B cell (primary cell): ENCODE results near the gene ETV3. TPM values are rescaled to one million over a fixed set of nuclear protein-coding genes. Genes with fewer than 3 reads are reported as not detected.
"Not testable (repeated sequence)": the region's sequence is repeated elsewhere in the genome, so short reads cannot be mapped to it uniquely, and the experiment has no call there.

Source experiments
- ATAC-seq: fragments of 200-7000 bp; cut with Tn5 transposase; one replicate; pipeline ENCODE4 v1.10.0; 2021; ENCODE audit warnings: low read depth, mild to moderate bottlenecking, moderate number of reproducible peaks, moderate library complexity
- CTCF ChIA-PET: fragments of 350-600 bp; sonication (Branson Sonifier 250); formaldehyde crosslinking; loops from one replicate; lab custom pipeline; 2021; ENCODE audit warnings: antibody characterized with exemption, inconsistent platforms; lab: Charles Lee
- POLR2A ChIA-PET: fragments of 350-600 bp; sonication (Branson Sonifier 250); formaldehyde crosslinking; loops from one replicate; lab custom pipeline; 2021; ENCODE audit warnings: antibody characterized with exemption; lab: Charles Lee
- DNase-seq: peaks from one replicate; pipeline ENCODE4 v3.0.0; 2013
- H2AFZ ChIP-seq: 2 replicates; pipeline ENCODE4 v1.6.1; 2012; ENCODE audit warnings: mild to moderate bottlenecking, low read depth, low read length; ENCODE audit not compliant: insufficient read depth, poor library complexity, severe bottlenecking
- H3K27ac ChIP-seq, 2 donors: 1 replicate in 1 of 2; 2 replicates in 1 of 2; pipeline ENCODE4 v1.5.1; 2012 to 2013; ENCODE audit warnings: low read length in 2 of 2, mild to moderate bottlenecking in 2 of 2, moderate library complexity in 1 of 2
- H3K27me3 ChIP-seq, 4 experiments: fragments of 200-600 bp in 1 of 4; sonication (generic) in 1 of 4; replicated peaks in 1 of 4; 1 replicate in 2 of 4; 2 replicates in 2 of 4; pipeline versions ENCODE4 v1.6.1 to v1.7.0; 2013 to 2016; ENCODE audit warnings: low read length in 3 of 4, mild to moderate bottlenecking in 2 of 4, mixed read lengths in 1 of 4, moderate library complexity in 1 of 4; ENCODE audit not compliant: insufficient read depth in 4 of 4, control insufficient read depth in 3 of 4; ENCODE audit errors: control extremely low read depth in 1 of 4
- H3K36me3 ChIP-seq, 2 experiments: replicated peaks in 1 of 2; 1 replicate in 1 of 2; 2 replicates in 1 of 2; pipeline versions ENCODE4 v1.6.1 to v1.7.1; 2013; ENCODE audit warnings: low read length in 1 of 2; ENCODE audit not compliant: insufficient read depth in 2 of 2, control insufficient read depth in 1 of 2; ENCODE audit errors: control extremely low read depth in 1 of 2, extremely low read depth in 1 of 2
- H3K4me1 ChIP-seq, 2 donors: fragments of 200-600 bp in 1 of 2; sonication (generic) in 1 of 2; 1 replicate in 1 of 2; 2 replicates in 1 of 2; pipeline versions ENCODE4 v1.5.1 to v1.6.1; 2013 to 2017; ENCODE audit warnings: low read length in 2 of 2; ENCODE audit not compliant: control insufficient read depth in 2 of 2, insufficient read depth in 2 of 2
- H3K4me2 ChIP-seq: replicated peaks from 2 replicates; pipeline ENCODE3; 2012; ENCODE audit warnings: mild to moderate bottlenecking, low read depth, low read length; ENCODE audit not compliant: poor library complexity, severe bottlenecking
- H3K4me3 ChIP-seq, 5 experiments: fragments of 200-600 bp in 1 of 5; sonication (generic) in 1 of 5; 1 replicate in 3 of 5; 2 replicates in 2 of 5; pipeline versions ENCODE4 v1.5.1 to v1.7.0; 2011 to 2016; ENCODE audit warnings: low read length in 4 of 5, mild to moderate bottlenecking in 4 of 5, low read depth in 2 of 5, control low read depth in 1 of 5, moderate library complexity in 1 of 5; ENCODE audit not compliant: insufficient read depth in 1 of 5; ENCODE audit errors: control extremely low read depth in 1 of 5, extremely low read depth in 1 of 5
- H3K79me2 ChIP-seq: fragments of 200-600 bp; sonication (generic); one replicate; pipeline ENCODE4 v1.6.0; 2016; ENCODE audit warnings: low read length; ENCODE audit not compliant: control insufficient read depth, insufficient read depth
- H3K9ac ChIP-seq: fragments of 200-600 bp; sonication (generic); 2 replicates; pipeline ENCODE4 v1.6.1; 2017; ENCODE audit warnings: mild to moderate bottlenecking, low read length, moderate library complexity
- H3K9me3 ChIP-seq, 3 donors: one replicate each; pipeline versions ENCODE4 v1.6.1 to v1.7.1; 2013; ENCODE audit warnings: low read length in 2 of 3; ENCODE audit not compliant: control insufficient read depth in 2 of 3, insufficient read depth in 1 of 3; ENCODE audit errors: control extremely low read depth in 1 of 3
- H4K20me1 ChIP-seq: 2 replicates; pipeline ENCODE4 v1.6.0; 2012; ENCODE audit warnings: mild to moderate bottlenecking, low read length; ENCODE audit not compliant: insufficient read depth, control insufficient read depth, poor library complexity, severe bottlenecking
- H3K27ac Mint-ChIP-seq: one replicate; pipeline ENCODE4 v1.8.0; 2021; ENCODE audit warnings: mixed read lengths
- H3K27me3 Mint-ChIP-seq: one replicate; pipeline ENCODE4 v1.8.0; 2021; ENCODE audit warnings: mixed read lengths
- H3K4me1 Mint-ChIP-seq: one replicate; pipeline ENCODE4 v1.8.0; 2021; ENCODE audit warnings: mixed read lengths
- H3K4me3 Mint-ChIP-seq: one replicate; pipeline ENCODE4 v1.8.0; 2021; ENCODE audit warnings: mixed read lengths
- H3K9me3 Mint-ChIP-seq: one replicate; pipeline ENCODE4 v1.8.0; 2022; ENCODE audit warnings: mixed read lengths; ENCODE audit not compliant: insufficient read depth
- CTCF ChIP-seq: fragments of 200-600 bp; IDR thresholded peaks from one replicate; pipeline ENCODE4 v1.8.0; 2022; ENCODE audit warnings: antibody characterized with exemption, mild to moderate bottlenecking
- EZH2 ChIP-seq: IDR thresholded peaks from 2 replicates; pipeline ENCODE4 v1.6.1; 2012; ENCODE audit warnings: borderline replicate concordance, low read depth, mild to moderate bottlenecking, moderate library complexity, low read length; ENCODE audit not compliant: insufficient read depth, poor library complexity, severe bottlenecking
- WGBS: methylation state at CpG from one replicate; pipeline ENCODE4 v1.1.5; 2013; ENCODE audit warnings: missing lambda C conversion rate; ENCODE audit not compliant: insufficient coverage; 5-methylcytosine and 5-hydroxymethylcytosine counted together
- intact Hi-C: fragments of 100-400 bp; cut with micrococcal nuclease; formaldehyde crosslinking; loops from one replicate; pipeline ENCODE4 v1.10.0; 2022
- polyA plus RNA-seq: library from polyadenylated mRNA; depleted of rRNA; stranded (reverse); fragments of >200 nt; gene quantifications from 2 replicates; pipeline ENCODE4 v1.2.3, GENCODE V29; 2012
- total RNA-seq, 2 donors: library from RNA; stranded (reverse); fragments of 120-200 nt in 1 of 2; gene quantifications; 1 replicate in 1 of 2; 2 replicates in 1 of 2; pipeline versions ENCODE4 v1.2.3 to v1.2.4, GENCODE V29; 2013 to 2022

Gene ETV3
- total and polyA plus RNA-seq, 2 donors (not counting 1 experiment from before 2014, with no cell fraction given) = 16.7 to 34.1 TPM

GRCh38 chr1:157101149-157101548 is 37.0 kb downstream of the ETV3 start:
- H3K9me3 Mint-ChIP-seq = no peaks in the 10 kb centered on the region
- no peak overlapping the region for H3K9ac ChIP-seq
- H3K9me3 ChIP-seq = no peaks in the 10 kb centered on the region
- no peaks in the 10 kb centered on the region for H3K4me1 Mint-ChIP-seq
- intact Hi-C loops = no loop called here
- H3K36me3 ChIP-seq = no peaks in the 10 kb centered on the region
- ChIA-PET POLR2A (no interaction called here), CTCF (interaction anchor here (1.0 to 2.7 kb wide), 3 partner anchors 11 to 55 kb away, joined by 3 to 11 read pairs (median 4); no protein-coding TSS in a partner anchor)
- peaks cover 26% of the 10 kb centered on the region for H3K27me3 Mint-ChIP-seq
- no peak overlapping the region for H3K4me3 ChIP-seq
- 90% methylated on average over 4 of the region's 4 CpGs for WGBS
- H3K79me2 ChIP-seq = no peaks in the 10 kb centered on the region
- DNase-seq (no peak), ATAC-seq (no peak)
- no peak overlapping the region for H2AFZ ChIP-seq
- H3K27me3 ChIP-seq = no peaks in the 10 kb centered on the region
- H3K4me1 ChIP-seq = no peaks in the 10 kb centered on the region
- no peak overlapping the region for H3K4me2 ChIP-seq
- no peak overlapping the region for H3K27ac Mint-ChIP-seq
- no peak overlapping the region for H3K27ac ChIP-seq
- no peak overlapping the region for H3K4me3 Mint-ChIP-seq
- no peak for TF ChIP-seq EZH2
- no peak for TF ChIP-seq CTCF
- H4K20me1 ChIP-seq = no peaks in the 10 kb centered on the region

GRCh38 chr1:157099633-157100009 is 38.6 kb downstream of the ETV3 start, which contains the start of gene ETV3L:
TSS of gene ETV3L (minus strand) at chr1:157099808. CDS start at chr1:157099523, 285 bp downstream.
- ChIA-PET POLR2A (no interaction called here), CTCF (interaction anchor here (1.0 kb wide), 2 partner anchors 8 to 10 kb away, joined by 3 read pairs; no protein-coding TSS in a partner anchor)
- no peaks in the 10 kb centered on the region for H3K4me1 Mint-ChIP-seq
- H3K79me2 ChIP-seq = no peaks in the 10 kb centered on the region
- intact Hi-C loops = no loop called here
- peaks cover 24% of the 10 kb centered on the region for H3K27me3 Mint-ChIP-seq
- H3K27ac ChIP-seq = no peak within 1 kb of the TSS
- H3K9ac ChIP-seq = no peak within 1 kb of the TSS
- no peaks in the 10 kb centered on the region for H3K4me1 ChIP-seq
- H3K4me2 ChIP-seq = no peak within 1 kb of the TSS
- H3K9me3 ChIP-seq = no peaks in the 10 kb centered on the region
- H3K4me3 Mint-ChIP-seq = no peak within 1 kb of the TSS
- no peak within 1 kb of the TSS for H2AFZ ChIP-seq
- DNase-seq (no peak), ATAC-seq (no peak)
- no peaks in the 10 kb centered on the region for H3K36me3 ChIP-seq
- no peak within 1 kb of the TSS for H3K4me3 ChIP-seq
- no peaks in the 10 kb centered on the region for H3K27me3 ChIP-seq
- TF ChIP-seq CTCF = no peak
- no peak for TF ChIP-seq EZH2
- no peaks in the 10 kb centered on the region for H4K20me1 ChIP-seq
- H3K9me3 Mint-ChIP-seq = no peaks in the 10 kb centered on the region
- H3K27ac Mint-ChIP-seq = no peak within 1 kb of the TSS
- WGBS = 17% methylated on average over 2 of the region's 3 CpGs

- H3K9ac ChIP-seq, H3K4me1 ChIP-seq, H3K4me3 Mint-ChIP-seq, ATAC-seq, H3K36me3 ChIP-seq, H2AFZ ChIP-seq, H3K4me2 ChIP-seq, H3K27ac ChIP-seq, H3K9me3 Mint-ChIP-seq, H4K20me1 ChIP-seq, POLR2A ChIA-PET, H3K27me3 ChIP-seq, H3K79me2 ChIP-seq, H3K4me1 Mint-ChIP-seq, H3K4me3 ChIP-seq, intact Hi-C loops, H3K27ac Mint-ChIP-seq, DNase-seq, H3K9me3 ChIP-seq: not testable (repeated sequence)
- H3K27me3 Mint-ChIP-seq = peaks cover 22% of the 10 kb centered on the region
- CTCF ChIA-PET = interaction anchor here (1.0 kb wide), 2 partner anchors 8 to 9 kb away, joined by 3 read pairs; no protein-coding TSS in a partner anchor
- WGBS = 73% methylated on average over 9 of the region's 17 CpGs
These were observed 39.1 kb downstream of the ETV3 start for GRCh38 chr1:157098987-157099632.
